Left lobe of liver (tissue), 2 donors: Measurements from ENCODE around the gene CAMK1D. TPM values are rescaled to one million over a fixed set of nuclear protein-coding genes. Genes with fewer than 3 reads are reported as not detected.

ENCODE experiments used
- ATAC-seq: fragments of 200-7000 bp; cut with Tn5 transposase; one replicate; pipeline ENCODE4 v1.9.1; 2020; ENCODE audit warnings: mild to moderate bottlenecking, moderate library complexity
- DNase-seq: peaks from one replicate; pipeline ENCODE4 v3.0.0-alpha.2; 2020; ENCODE audit warnings: low spot score
- total RNA-seq: library from RNA; stranded (reverse); gene quantifications from one replicate; pipeline ENCODE4 v1.2.1, GENCODE V29; 2021
- donor health status: DM: no; HTN: no; CAD: no; lungs with moderate emphysema.
- donor health status: DM: no; HTN: yes; CAD: no.

CAMK1D gene
- total RNA-seq, 1 donor from 2014 or later: 8.1 TPM

DNA sequence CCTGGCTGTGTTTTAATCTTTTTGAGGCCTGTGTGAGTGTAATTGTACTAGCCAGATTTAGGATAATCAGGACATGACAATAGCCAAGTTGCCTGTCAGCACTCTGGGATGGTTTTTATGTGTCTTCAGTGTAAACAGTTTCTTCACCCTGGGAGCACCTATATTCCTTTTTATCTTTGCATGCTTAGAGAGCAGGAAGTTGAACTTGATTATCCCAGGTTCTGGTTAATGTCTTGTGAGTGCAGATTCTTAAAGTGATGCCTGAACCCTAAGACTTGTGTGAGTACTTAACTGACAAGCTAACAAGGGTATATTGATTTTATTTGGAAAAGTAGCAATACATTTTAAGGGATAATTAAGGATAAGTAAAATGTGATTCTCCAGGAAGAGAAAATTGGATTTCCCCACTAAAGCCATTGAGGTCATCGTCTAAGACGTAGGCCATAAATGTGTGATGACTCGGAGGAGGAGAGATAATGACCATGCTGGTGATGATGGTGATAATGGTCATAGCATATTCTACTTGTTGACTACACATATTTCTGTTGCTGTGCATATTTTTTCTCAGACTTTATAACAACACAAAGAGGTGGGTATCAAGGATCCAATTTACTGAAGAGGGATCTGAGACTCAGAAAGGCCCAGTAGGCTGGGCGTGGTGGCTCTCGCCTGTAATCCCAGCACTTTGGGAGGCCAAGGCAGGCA is 234.7 kb downstream of the CAMK1D start:
- DNase-seq (no peak), ATAC-seq (no peak)

DNA sequence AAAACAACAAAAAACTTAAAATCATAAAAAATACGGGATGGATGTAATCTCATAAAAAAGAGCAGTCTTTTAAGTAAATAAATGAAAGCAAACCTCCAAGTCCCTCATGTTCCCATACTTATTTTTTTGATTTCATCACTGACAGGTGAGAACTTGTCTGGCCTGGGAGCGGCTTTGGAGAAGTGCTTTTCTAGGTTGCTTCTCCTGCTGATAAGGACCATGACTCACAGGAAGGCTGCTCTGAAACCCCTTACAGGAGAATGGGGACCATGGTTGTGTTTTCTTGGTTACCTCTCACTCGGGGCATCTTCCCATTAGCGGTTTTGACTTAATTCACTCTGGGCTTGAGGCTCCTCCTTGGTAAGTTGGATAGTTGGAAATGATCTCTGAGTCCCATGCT is 237.4 kb downstream of the CAMK1D start:
- DNase-seq: no peak
- no peak for ATAC-seq

- ATAC-seq (no peak), DNase-seq (no peak)
These were observed 238.1 kb downstream of the CAMK1D start for GRCh38 chr10:12587451-12587888.

- DNase-seq: no peak
These were observed 238.9 kb downstream of the CAMK1D start for GRCh38 chr10:12588091-12588860.

GRCh38 chr10:12589291-12589690 is 239.9 kb downstream of the CAMK1D start:
- DNase-seq (no peak), ATAC-seq (no peak)

More at GRCh38 chr10:12588091-12588860, 238.9 kb downstream of the CAMK1D start:
- no peak for ATAC-seq

DNA sequence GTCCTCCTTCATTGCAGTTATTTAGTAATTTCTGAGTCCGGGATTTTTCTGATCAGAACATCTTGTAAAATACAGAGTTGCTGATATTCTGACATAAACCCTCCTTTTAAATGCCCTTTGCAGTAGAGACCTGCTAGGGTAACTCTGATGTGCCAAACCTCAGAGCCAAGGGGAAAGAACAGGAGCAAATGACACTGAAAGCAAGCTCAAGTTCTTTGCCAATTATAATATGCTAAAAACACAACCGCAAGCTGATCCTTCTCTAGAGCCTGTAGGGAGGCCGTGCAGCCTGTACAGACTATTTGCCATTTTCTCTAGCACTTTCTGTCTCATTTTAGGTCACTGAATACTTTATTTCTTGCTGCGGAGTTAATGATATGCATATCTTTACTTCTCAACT is 240.4 kb downstream of the CAMK1D start:
- no peak for DNase-seq
- peak; percentile 33 for ATAC-seq

- peak; percentile 70 for DNase-seq
- ATAC-seq: peak; percentile 78
These were observed 241.6 kb downstream of the CAMK1D start for GRCh38 chr10:12590675-12591659.

- no peak for DNase-seq
- no peak for ATAC-seq
These were observed 243.6 kb downstream of the CAMK1D start for GRCh38 chr10:12592967-12593366.

- peak; percentile 27 for ATAC-seq
- DNase-seq: no peak
These were observed 245.1 kb downstream of the CAMK1D start for GRCh38 chr10:12594448-12594944.

- no peak for ATAC-seq
These were observed 246.7 kb downstream of the CAMK1D start for GRCh38 chr10:12595936-12596576.

DNA sequence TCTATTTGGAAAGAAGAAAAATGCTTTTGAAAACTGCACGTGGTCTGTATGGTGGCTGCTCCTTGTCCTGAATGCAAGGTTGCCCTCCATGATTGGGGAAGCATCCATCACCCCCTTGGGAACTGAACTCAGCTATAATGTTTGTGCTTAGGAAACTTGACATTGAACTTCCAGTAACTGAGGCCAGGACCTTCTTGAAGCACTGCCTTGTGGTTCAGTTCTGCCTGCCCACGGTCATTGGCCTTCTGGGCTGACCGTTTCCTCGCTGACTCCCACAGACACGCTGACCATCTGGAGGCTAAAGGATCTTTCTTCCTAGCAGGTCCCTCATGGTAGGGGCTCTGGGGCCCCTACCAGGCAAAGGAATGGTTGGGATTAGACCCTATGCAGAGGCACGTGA is 247.8 kb downstream of the CAMK1D start:
- DNase-seq: no peak
- ATAC-seq: peak; percentile 22

More at GRCh38 chr10:12595936-12596576, 246.7 kb downstream of the CAMK1D start:
- no peak for DNase-seq

- no peak for DNase-seq
- ATAC-seq: no peak
These were observed 248.7 kb downstream of the CAMK1D start for GRCh38 chr10:12597788-12598765.

- ATAC-seq: no peak
- no peak for DNase-seq
These were observed 251.3 kb downstream of the CAMK1D start for GRCh38 chr10:12600652-12601051.

DNA sequence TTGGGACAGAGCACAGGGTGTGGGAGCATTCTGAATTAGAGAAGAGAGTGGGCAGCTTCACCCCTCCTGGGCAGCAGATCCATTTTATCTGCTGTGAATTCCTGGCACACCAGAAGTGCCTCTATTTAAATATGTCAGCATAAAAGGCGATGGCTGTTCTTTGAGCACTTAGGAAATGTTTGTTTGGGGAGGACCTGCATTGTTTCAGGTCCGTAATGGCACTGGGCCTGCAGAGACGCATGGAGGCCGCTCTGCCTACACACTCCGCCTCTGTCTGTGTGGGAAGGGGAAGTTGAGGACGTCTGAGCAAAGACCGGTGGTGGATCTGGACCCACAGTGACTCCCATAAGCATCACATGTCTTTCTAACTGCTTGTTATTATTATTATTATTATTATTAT is 253.2 kb downstream of the CAMK1D start:
- peak; percentile 51 for DNase-seq
- ATAC-seq: peak; percentile 2

- no peak for DNase-seq
- ATAC-seq: no peak
These were observed 254.6 kb downstream of the CAMK1D start for GRCh38 chr10:12603766-12604470.

- DNase-seq: peak; percentile 97
- peak; percentile 84 for ATAC-seq
These were observed 256.4 kb downstream of the CAMK1D start for GRCh38 chr10:12605580-12606405.

DNA sequence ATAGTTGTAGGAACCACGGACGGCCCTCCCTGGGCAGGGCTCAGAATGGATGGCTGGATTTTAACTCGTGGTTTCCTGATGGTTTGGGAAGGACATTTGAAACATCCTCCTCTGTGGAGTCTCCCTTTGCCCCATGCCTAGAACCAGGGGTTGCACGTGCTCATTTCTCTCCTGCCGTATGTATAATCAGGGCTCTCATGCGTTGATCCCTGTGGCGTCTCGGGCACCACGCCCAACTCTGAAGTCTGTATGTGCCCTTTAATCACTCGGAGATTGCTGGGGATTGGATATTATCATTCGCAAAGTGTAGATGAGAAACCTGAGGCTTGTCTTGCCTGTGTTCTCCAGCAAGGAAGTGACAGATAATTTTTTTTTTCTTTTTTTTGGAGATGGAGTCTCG is 257.1 kb downstream of the CAMK1D start:
- ATAC-seq (no peak), DNase-seq (no peak)

DNA sequence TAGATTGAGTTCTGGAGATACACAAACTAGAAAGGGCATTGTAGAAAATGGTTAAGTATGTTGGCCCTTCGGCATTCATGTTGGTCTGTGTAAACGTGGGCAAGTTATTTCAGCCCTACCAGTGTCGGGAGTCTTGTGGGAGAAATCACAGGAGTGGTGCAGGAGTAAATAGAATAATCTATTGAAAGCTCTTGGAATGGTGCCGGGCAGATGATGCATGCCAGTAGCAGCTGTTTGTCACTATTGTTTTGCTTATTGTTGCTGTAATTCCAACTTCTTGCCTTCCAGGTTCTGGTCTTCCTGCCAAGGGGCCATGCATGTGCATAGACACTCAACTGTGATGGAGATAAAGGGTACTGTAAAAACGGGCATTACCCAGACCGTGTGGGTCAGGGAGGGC is 259.4 kb downstream of the CAMK1D start:
- no peak for ATAC-seq
- no peak for DNase-seq
